ENCODE measurements around the gene CA7. TPM values are rescaled to one million over a fixed set of nuclear protein-coding genes. Genes with fewer than 3 reads are reported as not detected.

CA7 gene
- total RNA-seq: not detected

DNA sequence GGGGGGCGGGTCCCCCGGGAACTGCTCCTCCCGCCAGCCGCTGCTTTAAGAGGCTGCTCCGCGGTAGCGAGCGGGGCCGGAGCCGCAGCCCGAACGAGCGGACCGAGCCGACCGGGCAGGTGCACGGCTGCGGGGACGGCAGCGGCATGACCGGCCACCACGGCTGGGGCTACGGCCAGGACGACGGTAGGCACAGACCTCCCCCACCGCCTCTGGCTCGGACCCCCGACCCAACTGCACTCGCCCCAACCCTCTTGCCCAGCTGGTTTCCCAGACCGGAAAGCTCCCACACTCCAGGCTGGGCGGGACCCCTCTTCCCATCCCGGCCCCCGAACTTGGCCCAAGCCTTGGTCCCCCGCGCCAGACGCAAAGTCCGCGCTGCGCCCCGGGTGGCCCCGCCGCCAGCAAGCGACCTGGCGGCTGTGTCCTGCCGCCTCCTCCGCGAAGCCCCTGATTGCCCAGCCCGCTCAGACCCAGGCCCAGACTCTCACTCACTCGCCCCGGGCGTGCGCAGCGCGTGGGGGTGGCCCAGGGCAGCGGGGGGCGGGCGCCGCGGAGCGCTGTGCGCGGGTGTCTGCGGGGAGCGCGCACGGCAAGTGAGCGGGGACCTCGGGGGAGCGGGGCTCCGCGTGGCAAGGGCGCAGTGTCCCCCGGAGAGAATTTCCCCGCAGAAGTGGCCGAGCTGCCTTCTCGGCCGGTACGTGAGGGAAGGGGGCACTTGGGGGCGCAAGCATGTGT lies at the start of gene CA7:
Gene CA7 (plus strand): TSS at position 73 of the 738 bp plus-strand sequence. CDS start 74 bp downstream, at position 147.
- H3K4me1 Mint-ChIP-seq: peaks cover 29% of the 10 kb centered on the region
- H3K4me3 Mint-ChIP-seq: peak within 1 kb of the TSS; percentile 41
- H3K36me3 Mint-ChIP-seq (ENCODE audit: low read depth): peaks cover 2% of the 10 kb centered on the region
- peaks cover 52% of the 10 kb centered on the region for H3K27me3 Mint-ChIP-seq
- H3K9me3 Mint-ChIP-seq: no peaks in the 10 kb centered on the region
- DNase-seq: no peak
- ChIA-PET POLR2A (no interaction called here), CTCF (interaction anchor here (1.0 to 5.1 kb wide), 3 partner anchors 9 to 28 kb away, joined by 3 to 36 read pairs (median 6); partner anchors contain the start of gene NAE1)
- H3K27ac Mint-ChIP-seq: no peak within 1 kb of the TSS

- no peaks in the 10 kb centered on the region for H3K27me3 Mint-ChIP-seq
- POLR2A ChIA-PET: no interaction called here
- CTCF ChIA-PET: no interaction called here
Measured at GRCh38 chr16:66798161-66798560, 46.1 kb upstream of the CA7 start.

GRCh38 chr16:66800856-66801255 lies 43.4 kb upstream of the CA7 start:
- ChIA-PET CTCF (interaction anchor here (1.7 kb wide), 1 partner anchor 30 kb away, joined by 5 read pairs; the partner anchor contains the start of gene NAE1), POLR2A (no interaction called here)
- Mint-ChIP-seq H3K4me1 (no peaks in the 10 kb centered on the region), H3K27me3 (no peaks in the 10 kb centered on the region), H3K27ac (no peak overlapping the region), H3K4me3 (no peak overlapping the region), H3K9me3 (no peaks in the 10 kb centered on the region), H3K36me3 (ENCODE audit: low read depth) (peaks cover 22% of the 10 kb centered on the region)
- DNase-seq: no peak

More at GRCh38 chr16:66798161-66798560, 46.1 kb upstream of the CA7 start:
- Mint-ChIP-seq H3K4me3 (no peak overlapping the region), H3K36me3 (ENCODE audit: low read depth) (peaks cover 2% of the 10 kb centered on the region), H3K27ac (no peak overlapping the region), H3K4me1 (no peaks in the 10 kb centered on the region), H3K9me3 (no peaks in the 10 kb centered on the region)
- no peak for DNase-seq

GRCh38 chr16:66801320-66802105 lies 42.7 kb upstream of the CA7 start, which contains the start of gene TERB1:
TERB1 (minus strand) TSS chr16:66801584; CDS start chr16:66796798, 4,786 bp downstream.
- CTCF ChIA-PET: no interaction called here
- H3K9me3 Mint-ChIP-seq: no peaks in the 10 kb centered on the region
- no peaks in the 10 kb centered on the region for H3K27me3 Mint-ChIP-seq
- POLR2A ChIA-PET: no interaction called here
- DNase-seq: no peak
- H3K4me1 Mint-ChIP-seq: no peaks in the 10 kb centered on the region
- no peak within 1 kb of the TSS for H3K27ac Mint-ChIP-seq
- peaks cover 23% of the 10 kb centered on the region for H3K36me3 Mint-ChIP-seq (ENCODE audit: low read depth)
- no peak within 1 kb of the TSS for H3K4me3 Mint-ChIP-seq

GRCh38 chr16:66802159-66802558 lies 42.1 kb upstream of the CA7 start:
- H3K27ac Mint-ChIP-seq: no peak overlapping the region
- CTCF ChIA-PET: no interaction called here
- no peak overlapping the region for H3K4me3 Mint-ChIP-seq
- POLR2A ChIA-PET: no interaction called here
- H3K27me3 Mint-ChIP-seq: no peaks in the 10 kb centered on the region
- DNase-seq: no peak
- H3K9me3 Mint-ChIP-seq: no peaks in the 10 kb centered on the region
- peaks cover 26% of the 10 kb centered on the region for H3K36me3 Mint-ChIP-seq (ENCODE audit: low read depth)
- no peaks in the 10 kb centered on the region for H3K4me1 Mint-ChIP-seq

- peaks cover 44% of the 10 kb centered on the region for H3K36me3 Mint-ChIP-seq (ENCODE audit: low read depth)
- no peaks in the 10 kb centered on the region for H3K4me1 Mint-ChIP-seq
- POLR2A ChIA-PET: no interaction called here
- no peak overlapping the region for H3K27ac Mint-ChIP-seq
- DNase-seq: no peak
- no peak overlapping the region for H3K4me3 Mint-ChIP-seq
- no peaks in the 10 kb centered on the region for H3K27me3 Mint-ChIP-seq
- CTCF ChIA-PET: no interaction called here
- no peaks in the 10 kb centered on the region for H3K9me3 Mint-ChIP-seq
Measured at GRCh38 chr16:66809765-66810164, 34.4 kb upstream of the CA7 start.

- H3K27me3 Mint-ChIP-seq: no peaks in the 10 kb centered on the region
- H3K9me3 Mint-ChIP-seq: no peaks in the 10 kb centered on the region
- peaks cover 43% of the 10 kb centered on the region for H3K36me3 Mint-ChIP-seq (ENCODE audit: low read depth)
- POLR2A ChIA-PET: no interaction called here
- CTCF ChIA-PET: interaction anchor here (0.6 kb wide), 2 partner anchors 20 to 69 kb away, joined by 3 read pairs; partner anchors contain the start of gene NAE1
- H3K4me3 Mint-ChIP-seq: no peak overlapping the region
- no peaks in the 10 kb centered on the region for H3K4me1 Mint-ChIP-seq
- H3K27ac Mint-ChIP-seq: no peak overlapping the region
- no peak for DNase-seq
Measured at GRCh38 chr16:66810391-66810790, 33.8 kb upstream of the CA7 start.

- POLR2A ChIA-PET: no interaction called here
- H3K4me3 Mint-ChIP-seq: no peak overlapping the region
- CTCF ChIA-PET: interaction anchor here (0.6 kb wide), 2 partner anchors 20 to 70 kb away, joined by 3 read pairs; partner anchors contain the start of gene NAE1
- no peaks in the 10 kb centered on the region for H3K4me1 Mint-ChIP-seq
- no peak for DNase-seq
- H3K27me3 Mint-ChIP-seq: no peaks in the 10 kb centered on the region
- H3K9me3 Mint-ChIP-seq: no peaks in the 10 kb centered on the region
- H3K27ac Mint-ChIP-seq: no peak overlapping the region
- peaks cover 44% of the 10 kb centered on the region for H3K36me3 Mint-ChIP-seq (ENCODE audit: low read depth)
Measured at GRCh38 chr16:66811043-66811442, 33.2 kb upstream of the CA7 start.

DNA sequence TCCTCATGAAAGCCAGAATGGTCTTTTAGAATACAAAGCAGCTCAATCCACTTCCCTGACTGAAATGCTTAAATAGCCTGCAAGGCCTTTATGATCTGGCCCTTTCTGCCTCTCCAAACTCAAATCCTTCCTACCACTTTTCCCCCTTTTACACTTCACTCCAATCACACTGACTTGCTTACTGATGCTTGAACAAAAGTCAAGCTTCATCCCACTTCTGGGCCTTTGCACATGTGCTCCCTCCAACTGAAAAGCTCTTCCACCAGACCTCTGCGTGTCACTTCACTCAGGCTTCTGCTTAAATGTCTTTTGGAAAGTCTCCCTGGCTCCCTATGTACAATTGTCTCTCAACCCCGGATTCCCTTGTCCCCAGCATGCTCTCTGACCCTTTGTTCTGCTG lies 29.5 kb upstream of the CA7 start:
- Mint-ChIP-seq H3K9me3 (no peaks in the 10 kb centered on the region), H3K27ac (no peak overlapping the region), H3K27me3 (no peaks in the 10 kb centered on the region), H3K4me1 (no peaks in the 10 kb centered on the region), H3K4me3 (no peak overlapping the region), H3K36me3 (ENCODE audit: low read depth) (peaks cover 51% of the 10 kb centered on the region)
- CTCF ChIA-PET: interaction anchor here (1.1 to 3.0 kb wide), 2 partner anchors 16 to 63 kb away, joined by 3 to 14 read pairs; partner anchors contain the start of gene NAE1
- DNase-seq: no peak
- POLR2A ChIA-PET: no interaction called here

- H3K9me3 Mint-ChIP-seq: no peaks in the 10 kb centered on the region
- no peak overlapping the region for H3K27ac Mint-ChIP-seq
- no peaks in the 10 kb centered on the region for H3K27me3 Mint-ChIP-seq
- no peak overlapping the region for H3K4me3 Mint-ChIP-seq
- peaks cover 48% of the 10 kb centered on the region for H3K36me3 Mint-ChIP-seq (ENCODE audit: low read depth)
- DNase-seq: no peak
- POLR2A ChIA-PET: no interaction called here
- H3K4me1 Mint-ChIP-seq: peaks cover 20% of the 10 kb centered on the region
- CTCF ChIA-PET: interaction anchor here (1.5 kb wide), 1 partner anchor 44 kb away, joined by 4 read pairs; no protein-coding TSS in a partner anchor
Measured at GRCh38 chr16:66824006-66824405, 20.2 kb upstream of the CA7 start.

GRCh38 chr16:66830422-66831404 lies 13.5 kb upstream of the CA7 start, which contains the start of gene NAE1:
NAE1 (minus strand) TSS chr16:66830976; CDS start chr16:66830899, 77 bp downstream.
- POLR2A ChIA-PET: interaction anchor here (0.6 kb wide), 1 partner anchor 39 kb away, joined by 3 read pairs; no protein-coding TSS in a partner anchor
- H3K4me3 Mint-ChIP-seq: peak within 1 kb of the TSS; percentile 69
- DNase-seq: peak; percentile 87
- H3K27me3 Mint-ChIP-seq: no peaks in the 10 kb centered on the region
- CTCF ChIA-PET: interaction anchor here (0.6 to 3.6 kb wide), 47 partner anchors 11 to 1003 kb away, joined by 3 to 36 read pairs (median 4); partner anchors contain the start of genes CA7, CDH16, DYNC1LI2 and PDP2
- peaks cover 18% of the 10 kb centered on the region for H3K36me3 Mint-ChIP-seq (ENCODE audit: low read depth)
- peaks cover 35% of the 10 kb centered on the region for H3K4me1 Mint-ChIP-seq
- H3K27ac Mint-ChIP-seq: peak within 1 kb of the TSS; percentile 83
- H3K9me3 Mint-ChIP-seq: no peaks in the 10 kb centered on the region

GRCh38 chr16:66832190-66832589 lies 12.0 kb upstream of the CA7 start:
- Mint-ChIP-seq H3K36me3 (ENCODE audit: low read depth) (peaks cover 9% of the 10 kb centered on the region), H3K27me3 (peaks cover 2% of the 10 kb centered on the region), H3K27ac (no peak overlapping the region), H3K9me3 (no peaks in the 10 kb centered on the region), H3K4me1 (peaks cover 28% of the 10 kb centered on the region), H3K4me3 (no peak overlapping the region)
- POLR2A ChIA-PET: no interaction called here
- CTCF ChIA-PET: interaction anchor here (1.3 to 3.6 kb wide), 9 partner anchors 11 to 96 kb away, joined by 3 to 36 read pairs (median 20); partner anchors contain the start of gene CA7
- DNase-seq: no peak

All from activated CD4-positive, alpha-beta T cell treated with anti-CD3 and anti-CD28 coated beads, Interleukin-2, amount 10 ng/mL, durations not matched to agents 7 days and 5 days (primary cell).